HG02763 (cell line): ENCODE results near the gene MLYCD.

Experiments used
- ATAC-seq: cut with Tn5 transposase; IDR thresholded peaks from one replicate; pipeline ENCODE4 v1.9.1; 2021; ENCODE audit warnings: mild to moderate bottlenecking, moderate library complexity; ENCODE audit not compliant: unreplicated experiment

Gene MLYCD

GRCh38 chr16:83925095-83925905, 26.4 kb downstream of the MLYCD start:
- no peak for ATAC-seq

GRCh38 chr16:83925957-83926725, 27.2 kb downstream of the MLYCD start:
- no peak for ATAC-seq

- ATAC-seq = no peak
Measured at GRCh38 chr16:83926726-83927397, 27.9 kb downstream of the MLYCD start.

GRCh38 chr16:83928341-83929055, 29.6 kb downstream of the MLYCD start:
- ATAC-seq = no peak

- ATAC-seq = no peak
Measured at GRCh38 chr16:83929811-83930555, 31.1 kb downstream of the MLYCD start.

- no peak for ATAC-seq
Measured at GRCh38 chr16:83930730-83931500, 32.0 kb downstream of the MLYCD start.

- ATAC-seq = no peak
Measured at GRCh38 chr16:83931556-83931955, 32.6 kb downstream of the MLYCD start.

- no peak for ATAC-seq
Measured at GRCh38 chr16:83932304-83932703, 33.4 kb downstream of the MLYCD start.

GRCh38 chr16:83932955-83933673, 34.2 kb downstream of the MLYCD start:
- no peak for ATAC-seq

GRCh38 chr16:83933885-83934683, 35.2 kb downstream of the MLYCD start:
- ATAC-seq = no peak

GRCh38 chr16:83934684-83934977, 35.7 kb downstream of the MLYCD start:
- ATAC-seq = no peak

GRCh38 chr16:83935005-83935857, 36.3 kb downstream of the MLYCD start:
- no peak for ATAC-seq

- ATAC-seq = no peak
Measured at GRCh38 chr16:83935858-83936255, 36.9 kb downstream of the MLYCD start.

- ATAC-seq = no peak
Measured at GRCh38 chr16:83936581-83937165, 37.8 kb downstream of the MLYCD start.

- ATAC-seq = no peak
Measured at GRCh38 chr16:83937267-83937666, 38.4 kb downstream of the MLYCD start.

GRCh38 chr16:83937922-83938885, 39.3 kb downstream of the MLYCD start:
- ATAC-seq = no peak
